ENCODE results near the gene HSD3B7. TPM values are rescaled to one million over a fixed set of nuclear protein-coding genes. Genes with fewer than 3 reads are reported as not detected.

The HSD3B7 gene
- polyA plus RNA-seq, 5 donors = 3.3 to 6.4 (median 4.5) TPM

DNA sequence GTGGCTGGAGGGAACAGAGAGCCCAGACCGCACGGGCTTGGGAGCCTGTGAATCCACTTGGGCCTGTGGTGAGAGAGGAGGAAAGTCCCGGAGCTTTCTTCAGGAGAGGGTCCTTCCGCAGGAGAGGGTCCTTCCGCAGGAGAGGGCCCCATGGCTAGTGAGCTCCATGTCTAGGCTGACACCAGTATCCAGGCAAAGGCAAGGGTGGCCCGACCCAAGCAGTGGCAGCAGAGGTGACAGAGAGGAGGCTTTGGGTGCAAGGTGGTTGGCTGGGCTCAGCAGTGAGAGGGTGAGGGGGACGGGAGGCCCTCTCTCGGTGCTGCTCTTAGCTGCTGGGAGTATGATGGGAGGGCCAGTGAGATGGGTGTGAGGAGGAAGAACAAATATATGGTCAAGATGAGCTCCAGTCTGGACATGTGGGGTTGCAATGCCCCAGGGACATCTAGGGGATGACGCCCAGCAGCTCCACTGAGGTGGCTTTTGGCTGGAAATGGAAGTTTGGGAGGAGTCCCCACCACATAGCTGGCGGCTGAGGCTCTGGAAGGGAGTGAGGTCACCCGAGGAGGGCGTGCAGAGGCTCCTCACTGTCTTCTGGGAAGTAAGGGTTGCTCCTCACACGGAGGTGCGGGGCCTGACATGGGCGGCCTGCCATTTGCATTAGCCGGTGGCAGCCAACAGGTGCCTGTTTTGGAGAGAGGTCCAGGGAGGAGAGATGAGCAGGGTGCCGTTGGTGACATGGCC lies 2.3 kb upstream of the HSD3B7 start:
- no peak for DNase-seq

DNA sequence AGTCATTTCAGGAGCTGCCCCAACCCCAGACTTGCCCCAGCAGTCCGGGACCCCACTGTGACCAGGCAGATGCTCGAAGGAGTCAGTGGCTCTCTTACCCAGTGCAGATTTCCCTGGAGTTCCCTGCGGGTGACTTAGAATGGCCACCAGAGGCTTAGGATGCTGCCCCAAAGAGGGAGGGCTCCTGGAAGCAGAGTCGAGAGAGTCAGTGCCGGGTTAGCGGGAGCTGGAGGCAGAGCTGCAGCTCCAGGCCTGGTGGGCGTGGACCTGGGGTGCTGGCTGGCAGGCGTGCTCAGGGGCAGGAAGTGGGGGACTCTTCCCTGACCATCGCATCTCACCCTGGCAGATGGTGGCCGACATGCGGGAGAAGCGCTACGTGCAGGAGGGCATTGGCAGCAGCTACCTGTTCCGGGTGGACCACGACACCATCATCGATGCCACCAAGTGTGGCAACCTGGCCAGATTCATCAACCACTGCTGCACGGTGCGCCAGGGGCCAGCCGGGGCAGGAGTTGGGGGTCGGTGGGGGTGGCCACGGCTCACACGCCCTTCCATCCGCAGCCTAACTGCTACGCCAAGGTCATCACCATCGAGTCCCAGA lies 1.6 kb upstream of the HSD3B7 start:
- no peak for DNase-seq

DNA sequence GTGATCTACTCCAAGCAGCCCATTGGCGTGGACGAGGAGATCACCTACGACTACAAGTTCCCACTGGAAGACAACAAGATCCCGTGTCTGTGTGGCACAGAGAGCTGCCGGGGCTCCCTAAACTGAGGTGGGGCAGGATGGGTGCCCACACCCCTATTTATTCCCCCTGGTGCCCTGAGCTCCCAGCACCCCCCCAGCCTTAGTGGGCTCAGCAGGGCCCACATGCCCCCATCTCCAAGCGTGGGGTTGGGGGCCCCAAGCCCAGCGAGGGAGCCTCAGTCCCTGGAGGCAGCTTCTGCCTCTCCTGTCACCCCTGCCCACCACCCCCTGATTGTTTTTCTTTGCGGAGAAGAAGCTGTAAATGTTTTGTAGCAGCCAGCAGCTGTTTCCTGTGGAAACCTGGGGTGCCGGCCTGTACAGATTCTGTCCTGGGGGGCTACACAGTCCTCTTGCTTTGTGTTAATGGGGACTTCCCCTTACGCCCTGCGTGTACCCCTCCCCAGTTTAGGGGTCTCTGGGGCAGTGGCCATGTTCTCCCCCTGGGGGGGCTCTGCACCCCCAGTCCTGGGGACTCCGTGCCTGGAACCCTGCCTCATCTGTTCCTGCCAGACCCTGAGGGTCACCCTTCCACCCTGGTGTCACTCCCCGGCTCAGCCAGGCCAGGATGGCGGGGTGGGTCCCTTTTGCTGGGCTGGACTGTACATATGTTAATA lies 953 bp upstream of the HSD3B7 start:
- no peak for DNase-seq

DNA sequence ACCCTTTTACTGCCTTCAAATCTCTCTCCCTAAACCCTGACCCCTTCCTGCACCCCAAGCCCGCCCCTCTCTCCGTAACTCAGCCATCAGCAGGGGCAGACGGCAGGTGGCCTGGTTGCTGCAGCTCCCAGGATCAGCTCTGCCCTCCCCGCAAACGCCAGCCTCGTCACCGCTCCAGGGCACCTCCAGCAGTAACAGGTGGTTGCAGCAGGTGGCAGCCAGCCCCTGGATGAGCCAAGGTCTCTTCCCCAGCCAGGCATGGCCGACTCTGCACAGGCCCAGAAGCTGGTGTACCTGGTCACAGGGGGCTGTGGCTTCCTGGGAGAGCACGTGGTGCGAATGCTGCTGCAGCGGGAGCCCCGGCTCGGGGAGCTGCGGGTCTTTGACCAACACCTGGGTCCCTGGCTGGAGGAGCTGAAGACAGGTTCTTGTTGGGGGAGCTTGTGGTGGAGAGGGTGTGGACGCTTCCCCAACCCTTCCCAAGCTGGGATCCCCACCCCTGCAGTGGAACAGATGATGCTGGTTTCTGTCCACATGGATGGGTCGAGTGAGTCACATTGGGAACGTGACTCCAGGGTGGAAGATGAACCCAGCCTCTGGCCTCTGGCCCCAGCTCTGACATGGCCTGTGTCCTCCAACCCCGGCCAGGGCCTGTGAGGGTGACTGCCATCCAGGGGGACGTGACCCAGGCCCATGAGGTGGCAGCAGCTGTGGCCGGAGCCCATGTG lies 558 bp downstream of the HSD3B7 start:
- no peak for DNase-seq

DNA sequence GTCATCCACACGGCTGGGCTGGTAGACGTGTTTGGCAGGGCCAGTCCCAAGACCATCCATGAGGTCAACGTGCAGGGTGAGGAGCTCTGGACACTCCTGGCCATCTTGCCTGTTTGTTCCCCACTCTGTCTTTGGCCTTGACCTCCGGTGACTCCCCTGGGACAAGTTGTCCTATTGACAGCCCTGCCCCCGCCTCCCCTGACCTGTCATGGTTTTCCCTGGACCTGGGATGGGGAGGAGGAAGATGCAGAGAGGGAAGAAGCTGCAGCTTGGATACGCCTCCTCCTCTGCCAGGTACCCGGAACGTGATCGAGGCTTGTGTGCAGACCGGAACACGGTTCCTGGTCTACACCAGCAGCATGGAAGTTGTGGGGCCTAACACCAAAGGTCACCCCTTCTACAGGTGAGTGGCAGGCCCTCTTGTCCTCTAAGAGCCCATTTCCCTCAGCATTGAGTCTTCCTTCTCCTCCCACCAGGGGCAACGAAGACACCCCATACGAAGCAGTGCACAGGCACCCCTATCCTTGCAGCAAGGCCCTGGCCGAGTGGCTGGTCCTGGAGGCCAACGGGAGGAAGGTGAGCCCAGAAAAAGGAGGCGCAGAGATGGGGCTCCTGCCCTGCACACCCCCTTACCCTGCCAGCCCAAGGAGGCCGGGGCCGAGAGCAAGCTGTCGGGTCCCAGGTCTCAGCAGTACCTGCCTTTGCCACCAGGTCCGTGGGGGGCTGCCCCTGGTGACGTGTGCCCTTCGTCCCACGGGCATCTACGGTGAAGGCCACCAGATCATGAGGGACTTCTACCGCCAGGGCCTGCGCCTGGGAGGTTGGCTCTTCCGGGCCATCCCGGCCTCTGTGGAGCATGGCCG lies 1.4 kb downstream of the HSD3B7 start:
- no peak for DNase-seq

DNA sequence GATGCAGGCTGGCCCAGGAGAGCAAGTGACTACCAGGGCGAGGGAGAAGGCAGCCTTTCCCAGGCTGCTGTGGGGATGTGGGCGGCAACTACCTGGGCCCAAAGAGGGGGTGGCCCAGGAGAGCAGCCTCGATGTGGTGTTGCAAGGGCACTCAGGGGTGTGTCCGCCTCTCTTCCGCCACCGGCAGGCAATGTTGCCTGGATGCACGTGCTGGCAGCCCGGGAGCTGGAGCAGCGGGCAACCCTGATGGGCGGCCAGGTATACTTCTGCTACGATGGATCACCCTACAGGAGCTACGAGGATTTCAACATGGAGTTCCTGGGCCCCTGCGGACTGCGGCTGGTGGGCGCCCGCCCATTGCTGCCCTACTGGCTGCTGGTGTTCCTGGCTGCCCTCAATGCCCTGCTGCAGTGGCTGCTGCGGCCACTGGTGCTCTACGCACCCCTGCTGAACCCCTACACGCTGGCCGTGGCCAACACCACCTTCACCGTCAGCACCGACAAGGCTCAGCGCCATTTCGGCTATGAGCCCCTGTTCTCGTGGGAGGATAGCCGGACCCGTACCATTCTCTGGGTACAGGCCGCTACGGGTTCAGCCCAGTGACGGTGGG lies 2.7 kb downstream of the HSD3B7 start:
- no peak for DNase-seq

DNA sequence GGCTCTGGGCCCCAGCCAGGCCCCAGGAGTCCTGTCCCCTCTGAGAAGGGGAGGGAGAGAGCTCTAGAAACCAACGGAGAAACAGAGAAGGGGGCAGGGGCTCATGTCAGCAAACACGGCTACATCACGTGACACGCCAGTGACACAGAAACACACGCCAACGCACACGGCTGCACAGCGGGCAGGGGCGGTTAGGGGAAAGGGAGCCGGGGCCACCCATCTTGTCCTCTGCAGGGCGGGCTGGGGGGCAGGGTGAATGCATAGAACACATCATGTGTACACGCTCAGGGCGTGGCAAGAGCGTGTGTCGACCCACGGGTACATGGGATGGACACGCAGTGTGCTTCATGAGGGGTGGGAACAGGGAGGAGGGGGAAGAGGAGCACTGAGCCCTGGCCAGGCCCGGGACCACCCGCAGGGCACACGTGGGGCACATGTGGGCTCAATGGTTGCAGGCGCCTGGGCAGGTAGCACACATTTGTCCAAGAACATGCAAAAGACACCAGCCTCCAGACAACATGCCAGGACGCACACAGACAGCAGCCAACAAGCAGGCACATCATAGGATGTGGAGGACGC lies 4.6 kb downstream of the HSD3B7 start:
- DNase-seq = no peak

DNA sequence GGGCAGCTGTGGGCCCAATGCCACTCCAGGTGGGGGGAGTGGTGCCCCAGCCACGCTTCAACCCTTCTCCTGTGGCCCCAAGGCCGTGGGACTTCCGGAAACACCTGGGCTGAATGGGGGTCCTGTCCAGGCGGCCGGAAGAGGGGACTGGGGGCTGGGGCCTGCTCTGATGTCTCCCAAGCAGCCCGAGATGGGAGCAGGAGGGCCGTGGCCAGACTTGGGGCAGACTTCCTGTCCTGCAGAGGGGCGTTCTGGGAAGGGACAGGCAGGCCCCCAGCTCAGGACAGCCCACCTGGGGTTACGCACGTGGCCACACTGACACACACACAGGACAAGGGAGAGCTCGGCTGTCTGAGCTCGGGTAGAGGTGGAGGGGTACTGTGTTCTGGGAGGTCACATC lies 5.1 kb downstream of the HSD3B7 start:
- no peak for DNase-seq

DNA sequence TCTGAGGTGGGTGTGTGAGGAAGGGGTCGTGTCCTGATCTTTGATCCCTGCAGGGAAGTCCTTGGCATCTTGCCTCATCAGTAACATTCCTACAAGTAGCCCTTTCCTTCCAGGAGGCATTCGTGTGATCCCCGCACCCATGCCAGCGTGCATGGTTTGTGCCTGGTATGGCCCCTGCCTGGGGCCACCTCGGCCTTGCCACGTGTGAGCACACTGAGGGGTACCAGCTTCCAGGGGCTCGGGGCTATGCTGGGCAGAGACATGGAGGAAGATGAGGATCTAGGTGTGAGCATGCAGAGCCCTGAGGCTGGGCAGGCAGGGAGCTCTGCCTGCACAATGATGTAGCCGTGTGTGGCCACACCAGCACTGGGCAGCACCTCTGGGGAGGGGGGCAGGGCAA lies 6.0 kb downstream of the HSD3B7 start:
- DNase-seq = no peak

DNA sequence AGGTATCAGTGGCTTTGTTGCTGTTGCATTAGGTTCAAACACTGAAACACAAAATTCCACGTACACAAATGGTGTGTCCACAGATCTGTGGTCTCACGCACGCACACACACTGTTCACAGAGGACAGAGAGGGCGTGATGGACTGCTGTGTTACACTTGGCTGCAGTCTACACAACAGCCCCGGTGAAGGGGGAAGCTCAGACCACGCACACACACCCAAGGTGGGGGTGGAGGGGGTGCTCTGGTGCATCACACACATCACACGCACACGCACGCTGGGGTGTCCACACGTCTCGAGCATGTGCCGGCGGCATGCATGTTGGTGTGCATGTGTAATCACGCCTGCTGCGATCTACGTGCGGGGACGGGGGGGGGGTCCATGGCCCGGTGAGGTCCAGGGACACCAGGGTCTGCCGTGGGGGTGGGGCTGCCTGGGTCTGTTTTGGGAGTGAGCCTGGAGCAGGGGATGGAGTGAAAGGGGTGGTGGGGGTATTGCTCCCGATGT lies 7.3 kb downstream of the HSD3B7 start:
- no peak for DNase-seq

DNA sequence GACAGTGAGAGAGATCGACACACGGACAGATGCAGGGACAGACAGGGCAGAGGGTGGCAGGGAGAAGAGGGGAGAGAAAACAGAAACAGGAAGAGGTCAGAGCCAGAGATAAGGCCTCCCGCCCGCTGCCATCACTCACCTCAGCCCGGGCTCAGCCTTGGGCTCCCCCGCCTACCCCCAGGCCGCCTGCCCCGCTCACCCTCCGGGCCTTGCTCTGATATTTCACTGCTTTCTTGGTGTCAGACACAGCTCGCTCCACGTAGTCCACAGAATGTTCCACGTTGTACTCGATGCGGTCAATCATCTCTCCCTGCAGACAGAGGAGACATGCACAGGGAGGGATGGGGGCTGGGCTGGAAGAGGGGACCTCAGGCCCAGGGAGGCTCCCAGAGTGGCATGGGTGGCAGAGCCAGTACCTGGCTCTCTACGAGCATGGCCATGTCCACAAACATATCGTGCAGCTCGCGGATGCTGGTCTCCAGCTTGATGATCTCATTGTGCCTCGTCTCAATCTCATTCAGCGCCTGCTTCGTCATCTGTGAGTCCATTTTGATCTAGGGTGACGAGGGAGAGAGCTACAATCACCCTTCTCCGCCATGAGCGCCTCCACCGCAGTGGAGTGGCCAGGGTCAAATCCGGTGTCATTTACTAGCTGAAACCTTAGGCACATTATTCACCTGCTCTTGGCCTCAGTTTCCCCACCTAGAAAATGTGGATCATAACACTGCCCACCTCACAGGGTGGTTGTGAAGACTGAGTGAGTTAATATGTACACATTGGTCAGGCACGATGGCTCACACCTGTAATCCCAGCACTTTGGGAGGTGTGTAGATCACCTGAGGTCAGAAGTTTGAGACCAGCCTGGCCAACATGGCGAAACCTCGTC lies 8.2 kb downstream of the HSD3B7 start:
- no peak for DNase-seq

DNA sequence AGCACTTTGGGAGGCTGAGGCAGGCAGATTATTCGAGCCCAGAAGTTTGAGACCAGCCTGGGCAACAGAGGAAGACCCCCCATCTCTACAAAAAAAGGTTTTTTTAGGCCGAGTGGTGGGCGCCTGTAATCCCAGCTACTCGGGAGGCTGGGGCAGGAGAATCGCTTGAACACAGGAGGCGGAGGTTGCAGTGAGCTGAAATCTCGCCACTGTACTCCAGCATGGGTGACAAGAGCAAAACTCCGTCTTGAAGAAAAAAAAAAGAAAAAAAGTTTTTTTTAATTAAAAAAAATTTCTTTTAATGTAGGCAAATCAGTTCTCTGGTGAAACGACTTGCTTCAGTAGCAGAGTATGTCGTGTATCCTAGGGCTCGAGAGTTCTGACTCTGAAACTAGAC lies 10.9 kb downstream of the HSD3B7 start:
- no peak for DNase-seq

DNA sequence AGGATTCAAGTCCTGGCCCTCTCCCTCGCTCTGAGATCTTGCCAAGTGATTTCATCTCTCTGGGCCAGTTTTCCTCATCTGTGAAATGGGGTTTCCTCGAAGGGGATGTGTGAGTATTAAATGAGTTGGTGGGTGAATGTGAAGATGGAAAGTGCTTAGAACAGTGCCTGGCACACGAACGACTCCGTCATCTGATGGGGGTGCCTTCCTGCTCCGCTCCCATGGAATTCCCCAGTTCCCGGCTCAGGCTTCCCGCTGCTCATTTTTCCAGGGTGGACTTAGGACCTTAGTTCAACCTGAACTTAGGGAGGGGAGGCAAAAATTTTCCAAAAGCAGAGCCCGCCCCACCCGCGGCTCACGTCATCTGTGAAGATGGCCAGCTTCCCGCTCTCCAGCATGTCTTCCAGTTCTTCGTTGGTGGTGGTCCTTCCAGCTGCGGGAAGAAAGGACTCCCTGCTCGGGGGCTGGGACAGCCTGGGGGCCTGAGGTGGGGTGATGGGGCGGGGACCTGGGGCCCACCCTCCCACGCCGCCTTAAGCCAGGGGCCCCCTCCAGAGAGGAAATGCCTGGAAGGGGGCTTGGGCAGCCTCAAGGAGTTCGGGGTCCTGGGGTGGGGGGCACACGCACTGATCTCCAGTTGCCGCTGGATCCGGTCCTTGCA lies 11.4 kb downstream of the HSD3B7 start:
- DNase-seq = no peak

DNA sequence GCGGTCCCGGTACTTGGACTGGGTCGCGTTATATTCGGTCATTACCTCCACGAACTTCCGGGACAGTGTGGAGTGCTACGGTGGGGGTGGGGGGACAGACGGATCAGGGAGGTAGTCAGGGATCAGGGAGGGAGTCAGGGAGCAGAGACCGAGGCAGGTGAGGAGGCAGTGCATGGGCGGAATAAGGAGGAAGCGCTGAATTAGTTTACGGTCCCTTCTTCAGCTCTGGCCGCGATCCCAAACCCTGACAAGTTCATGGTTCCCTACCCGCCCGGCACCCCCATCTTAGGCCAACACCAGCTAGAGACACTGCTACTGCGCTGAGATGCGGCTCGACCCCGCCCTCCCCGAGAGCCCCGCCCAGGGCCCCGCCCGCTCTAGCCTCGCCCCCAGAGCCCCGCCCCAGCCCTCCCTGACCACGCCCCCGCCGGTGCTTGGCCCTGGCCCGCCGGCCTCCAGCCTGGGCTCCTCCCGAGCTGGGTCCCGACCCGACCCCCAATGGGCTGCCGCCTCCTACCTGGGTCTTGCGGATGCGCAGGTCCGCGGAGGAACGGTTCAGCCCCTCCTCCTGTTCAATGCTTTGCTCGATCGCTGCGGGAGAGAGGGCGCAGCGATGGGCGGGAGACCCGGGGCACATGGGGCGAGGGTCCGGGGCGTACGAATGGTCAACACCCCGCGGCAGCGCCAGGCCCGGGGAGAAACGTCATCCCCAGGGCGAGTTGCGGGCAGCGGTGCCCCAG lies 12.1 kb downstream of the HSD3B7 start:
- no peak for DNase-seq

DNA sequence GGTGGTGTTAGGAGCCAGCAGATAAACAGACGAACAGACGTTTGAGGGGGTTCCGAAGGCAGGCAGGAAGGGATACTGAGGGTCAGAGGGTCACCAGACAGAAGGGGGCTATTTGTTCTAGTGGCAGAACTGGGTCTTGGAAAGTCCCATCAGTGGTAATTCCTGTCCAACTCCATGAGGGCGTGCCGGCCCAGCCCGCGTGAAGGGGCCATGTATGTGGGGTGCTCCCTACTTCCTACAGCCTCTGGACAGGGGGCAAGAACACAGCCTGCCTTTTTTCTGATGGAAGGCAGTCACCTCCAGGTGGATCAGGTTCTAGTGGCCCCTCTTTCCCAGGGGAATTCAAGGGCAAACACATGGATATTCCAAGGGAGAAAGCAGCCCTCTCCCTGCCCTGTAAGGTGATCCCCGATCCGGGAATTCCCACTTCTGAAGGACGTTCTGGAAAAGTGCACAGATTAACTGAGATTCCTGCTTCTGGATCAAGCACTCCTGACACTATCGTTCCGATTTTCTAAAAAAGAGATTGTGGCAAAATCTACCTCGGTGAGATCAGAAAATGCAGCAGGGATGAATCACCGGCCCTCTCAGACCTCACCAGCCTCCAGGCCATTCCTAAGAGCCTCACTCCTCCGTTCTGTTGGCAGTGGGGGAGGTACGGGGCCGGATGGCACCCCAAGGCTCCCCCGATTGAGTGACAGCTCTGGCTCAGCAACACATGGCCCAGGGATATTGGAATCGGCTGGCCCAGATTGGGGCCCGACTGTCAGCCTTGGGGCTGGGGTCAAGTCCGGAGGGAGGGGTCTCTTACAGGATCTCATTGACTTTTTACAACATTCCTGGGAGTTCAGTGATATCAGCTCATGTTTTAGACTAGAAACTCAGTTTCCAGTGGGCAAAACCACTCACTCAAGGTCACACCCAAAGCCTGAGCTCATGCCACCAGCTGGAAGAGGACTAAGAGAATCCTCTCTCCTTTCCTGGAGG lies 13.0 kb downstream of the HSD3B7 start:
- no peak for DNase-seq

DNA sequence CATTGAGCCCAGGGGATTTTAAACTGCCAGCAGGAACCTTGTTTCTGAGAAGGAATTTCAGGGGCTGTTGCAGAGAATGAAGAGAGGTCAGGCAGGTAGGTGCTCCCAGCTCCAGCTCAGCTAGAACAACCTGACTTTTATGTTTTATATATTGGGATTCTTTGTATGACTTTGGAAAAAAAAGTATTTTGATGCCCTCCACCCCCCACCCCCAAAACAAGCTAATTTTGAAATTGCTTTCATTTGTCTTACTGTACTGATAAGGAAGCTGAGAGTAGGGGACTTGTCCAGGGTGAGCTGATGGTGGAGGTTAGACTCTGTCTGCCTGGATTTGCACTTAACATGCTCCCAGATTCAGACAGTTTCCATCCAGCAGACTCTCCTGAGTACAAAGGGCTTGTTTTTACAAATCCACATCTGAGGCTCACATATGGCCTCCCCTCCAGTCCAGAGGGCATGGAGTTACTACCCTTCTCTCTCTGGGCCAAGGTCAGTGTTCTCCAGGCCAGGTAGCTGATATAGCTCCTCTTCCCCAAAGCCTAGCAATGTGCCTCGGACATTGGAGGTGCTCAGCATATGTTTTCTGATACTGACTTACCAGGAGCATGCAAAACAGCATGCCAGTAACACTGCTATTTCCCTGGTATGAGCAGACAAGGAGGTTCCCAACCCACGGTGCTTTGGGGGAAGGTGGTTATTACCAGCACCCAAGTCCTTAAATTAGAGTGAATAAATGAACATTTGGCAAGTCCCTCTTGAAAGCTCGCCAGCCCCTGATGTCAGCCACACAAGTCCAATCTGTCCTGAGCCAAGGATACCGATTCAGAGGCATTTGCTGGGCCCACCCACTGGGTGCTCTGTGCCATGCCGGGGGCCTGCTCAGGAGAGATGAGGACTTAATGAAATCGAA lies 14.1 kb downstream of the HSD3B7 start:
- no peak for DNase-seq

All from right lung (tissue), 5 donors.